Astrocyte of the hippocampus (primary cell): ENCODE data around the gene MMP21.

Experiments
- DNase-seq: peaks from one replicate; pipeline ENCODE4 v3.0.0; 2011; ENCODE audit warnings: low read depth, low spot score

Gene MMP21

DNA sequence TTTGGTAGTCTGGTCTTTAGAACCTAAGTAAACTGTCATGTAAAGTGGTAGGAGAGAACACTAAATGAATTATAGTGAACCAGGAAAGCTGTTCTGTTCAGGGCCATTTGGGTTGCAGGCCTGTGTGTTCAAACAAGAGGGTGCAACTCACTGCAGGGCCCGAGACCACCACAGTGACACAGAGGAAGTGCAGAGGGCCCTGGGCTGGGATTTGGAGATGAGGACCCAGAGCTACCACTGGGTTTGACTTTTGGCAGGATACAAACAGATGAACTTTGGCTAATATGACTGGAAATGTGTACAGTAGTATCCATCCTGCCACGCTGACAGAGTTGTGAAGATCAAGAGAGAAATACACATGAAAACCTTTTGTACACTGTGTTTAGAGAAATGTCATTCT lies 9.8 kb downstream of the MMP21 start:
- DNase-seq: no peak

DNA sequence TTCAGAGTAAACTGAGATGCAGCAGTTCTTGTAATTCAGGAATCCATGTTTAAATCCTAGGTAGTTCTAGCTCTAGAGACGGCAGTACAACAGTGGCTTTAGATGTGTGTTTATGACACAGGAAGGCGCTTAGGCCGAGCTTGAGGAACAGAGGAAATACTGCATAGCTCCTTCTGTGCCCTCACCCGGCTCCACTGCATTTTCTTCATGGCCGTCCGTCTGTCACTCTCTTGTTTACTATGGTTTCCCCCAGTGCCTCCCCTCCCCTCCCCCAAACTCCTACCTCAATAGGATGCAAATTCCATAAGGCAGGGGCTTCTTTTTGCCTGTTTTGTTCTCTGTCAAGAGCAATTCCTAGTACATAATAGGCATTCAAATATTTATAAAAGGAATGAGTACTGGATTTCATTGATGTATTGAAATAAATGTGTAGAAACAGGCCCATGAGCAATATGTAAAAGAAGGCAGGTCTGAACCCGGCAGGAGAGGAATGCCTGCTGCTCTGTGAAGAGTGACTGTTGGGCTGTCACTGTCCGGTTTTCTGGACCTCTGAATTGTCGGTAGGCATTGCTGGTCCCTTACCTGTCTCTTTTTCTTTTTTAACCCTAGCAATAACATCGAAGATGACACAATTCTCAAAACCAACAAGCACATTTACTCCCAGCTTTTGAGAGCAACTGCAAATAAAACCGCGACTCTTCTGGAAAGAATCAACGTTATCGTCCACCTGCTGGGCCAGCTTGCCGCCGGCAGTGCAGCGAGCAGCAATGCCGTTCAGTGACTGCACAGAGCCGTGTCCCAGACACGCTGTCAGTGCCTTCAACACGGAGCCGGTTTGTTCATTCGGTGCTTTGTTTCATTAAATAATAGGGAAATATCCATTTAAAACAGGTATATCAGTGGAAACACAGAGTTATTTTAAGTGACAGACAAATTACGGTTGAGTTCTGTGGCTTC lies 12.7 kb downstream of the MMP21 start:
- no peak for DNase-seq

DNA sequence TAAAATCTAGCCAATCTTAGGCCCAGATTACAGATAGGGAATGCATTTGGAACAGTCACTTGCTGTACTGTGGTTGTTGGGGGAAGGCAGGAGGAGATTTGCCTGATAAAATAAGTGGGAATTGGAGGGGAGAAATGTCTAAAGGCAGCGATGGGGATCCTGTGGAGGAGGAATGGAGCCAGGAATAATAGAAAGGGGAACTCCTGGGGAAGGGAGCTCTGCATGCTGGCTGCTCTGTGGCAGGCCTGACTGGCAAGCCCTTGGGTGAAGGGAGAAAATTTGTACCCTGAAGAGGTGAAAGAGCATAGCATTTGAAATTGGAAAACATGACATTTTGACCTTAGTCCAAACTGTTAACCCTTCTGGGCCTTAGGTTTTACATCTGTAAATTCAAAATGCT lies 13.7 kb downstream of the MMP21 start:
- peak; percentile 63 for DNase-seq

DNA sequence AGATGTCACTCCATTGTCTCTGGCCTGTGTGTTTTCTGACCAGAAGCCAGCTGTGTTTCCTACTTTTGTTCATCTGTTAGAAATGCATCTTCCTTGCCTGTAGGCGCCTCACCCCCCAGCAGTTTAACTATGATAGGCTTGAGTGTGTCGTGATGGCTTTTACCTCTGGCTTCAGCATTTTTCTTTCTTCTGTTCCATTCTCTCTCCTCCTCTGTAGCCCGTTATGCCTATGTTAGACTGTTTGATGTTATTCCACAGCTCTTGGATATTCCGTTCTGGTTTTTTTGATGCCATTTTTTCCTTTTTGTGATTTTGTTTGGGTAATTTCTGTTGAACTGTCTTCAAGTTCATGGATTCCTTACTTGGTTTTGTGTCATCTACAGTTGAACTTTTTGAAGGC lies 17.9 kb downstream of the MMP21 start:
- DNase-seq: no peak

DNA sequence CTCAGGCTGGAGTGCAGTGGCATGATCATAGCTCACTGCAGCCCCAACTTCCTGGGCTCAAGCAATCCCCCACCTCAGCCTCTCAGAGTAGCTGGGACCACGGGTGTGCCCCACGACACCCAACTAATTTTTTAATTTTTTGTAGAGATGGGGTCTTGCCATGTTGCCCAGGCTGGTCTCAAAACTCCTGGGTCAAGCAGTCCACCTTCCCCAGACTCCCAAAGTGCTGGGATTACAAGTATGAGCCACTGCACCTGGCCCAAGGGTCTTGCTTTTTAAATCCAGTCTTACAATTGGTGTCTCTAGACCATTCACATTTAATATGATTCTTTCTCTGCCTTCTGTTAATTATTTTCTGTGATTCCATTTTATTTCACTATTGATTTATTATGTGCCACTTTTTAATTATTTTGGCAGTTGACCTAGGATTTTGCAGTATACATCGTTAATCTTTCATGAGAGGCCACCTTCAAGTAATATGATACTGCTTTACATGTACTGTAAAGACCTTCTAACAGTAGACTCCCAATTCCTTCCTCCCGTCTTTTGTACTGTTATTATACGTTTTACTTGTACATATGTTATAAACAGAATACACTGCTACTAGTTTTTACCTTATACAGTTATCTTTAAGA lies 18.7 kb downstream of the MMP21 start:
- no peak for DNase-seq

DNA sequence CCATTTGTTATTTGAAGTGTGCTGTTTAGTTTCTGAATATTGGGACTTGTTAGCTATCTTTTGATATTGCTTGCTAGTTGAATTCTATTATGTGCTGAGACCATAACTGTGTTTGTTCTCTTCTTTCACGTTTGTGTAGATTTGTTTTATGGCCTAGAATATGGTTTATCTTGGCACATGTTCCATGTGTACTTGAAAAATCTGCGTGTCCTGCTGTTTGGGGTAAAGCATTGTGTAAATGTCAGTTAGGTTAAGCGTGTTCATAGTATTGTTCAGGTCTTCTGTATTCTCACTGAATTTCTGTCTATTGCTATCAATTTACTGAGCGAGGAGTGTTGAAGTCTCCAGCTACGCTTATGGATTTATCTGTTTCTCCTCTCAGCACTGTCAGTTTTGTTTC lies 19.4 kb downstream of the MMP21 start:
- no peak for DNase-seq

DNA sequence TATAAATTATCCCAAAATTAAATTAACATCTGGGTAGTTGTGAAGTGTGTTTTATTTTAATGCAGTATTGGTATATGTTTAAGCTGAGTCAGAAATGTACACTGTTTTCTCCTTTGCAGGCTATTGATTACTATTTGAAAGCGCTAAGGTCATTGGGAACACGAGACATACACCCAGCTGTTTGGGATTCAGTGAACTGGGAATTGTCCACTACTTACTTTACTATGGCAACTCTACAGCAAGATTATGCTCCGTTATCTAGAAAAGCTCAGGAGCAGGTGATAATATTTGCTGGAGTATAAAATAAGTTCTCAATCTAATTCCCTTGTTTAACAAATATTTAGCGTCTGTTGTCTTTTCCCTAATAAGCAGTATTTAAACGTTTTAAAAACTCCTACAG lies 28.2 kb downstream of the MMP21 start:
- no peak for DNase-seq

DNA sequence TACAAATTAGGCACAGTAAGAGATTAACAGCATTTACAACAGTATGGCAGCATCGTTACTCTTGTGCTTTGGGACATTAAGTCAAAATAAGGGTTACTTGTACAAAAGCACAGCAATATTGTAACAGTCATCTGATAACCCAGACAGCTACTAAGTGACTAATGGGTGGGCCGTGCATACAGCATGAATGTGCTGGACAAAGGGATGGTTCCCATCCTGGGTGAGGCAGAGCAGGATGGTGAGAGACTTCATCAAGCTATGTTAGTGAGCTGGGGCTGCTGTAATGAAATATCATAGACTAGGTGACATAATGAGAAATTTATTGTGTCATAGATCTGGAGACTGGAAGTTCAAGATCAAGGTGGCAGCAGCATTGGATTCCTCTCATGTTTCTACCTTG lies 30.7 kb downstream of the MMP21 start:
- DNase-seq: no peak

DNA sequence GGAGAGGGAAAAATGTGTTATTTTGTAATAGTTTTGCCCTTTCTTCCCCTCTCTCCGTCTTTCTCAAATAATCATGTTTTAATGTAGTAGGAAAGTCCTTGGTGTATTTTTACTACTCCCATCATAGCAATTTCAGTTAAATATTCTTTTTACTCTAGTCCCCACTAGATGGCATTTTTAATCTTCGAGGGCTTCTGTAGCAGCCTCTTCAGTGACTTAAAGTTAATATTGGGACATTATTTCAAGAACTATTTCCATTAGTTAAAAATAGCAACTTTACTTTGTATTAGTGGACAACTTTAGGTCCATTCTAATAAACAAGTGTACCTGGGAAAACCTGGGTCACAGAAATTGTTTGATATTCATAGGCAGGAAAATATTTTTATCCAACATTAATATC lies 33.2 kb downstream of the MMP21 start:
- peak; percentile 14 for DNase-seq

DNA sequence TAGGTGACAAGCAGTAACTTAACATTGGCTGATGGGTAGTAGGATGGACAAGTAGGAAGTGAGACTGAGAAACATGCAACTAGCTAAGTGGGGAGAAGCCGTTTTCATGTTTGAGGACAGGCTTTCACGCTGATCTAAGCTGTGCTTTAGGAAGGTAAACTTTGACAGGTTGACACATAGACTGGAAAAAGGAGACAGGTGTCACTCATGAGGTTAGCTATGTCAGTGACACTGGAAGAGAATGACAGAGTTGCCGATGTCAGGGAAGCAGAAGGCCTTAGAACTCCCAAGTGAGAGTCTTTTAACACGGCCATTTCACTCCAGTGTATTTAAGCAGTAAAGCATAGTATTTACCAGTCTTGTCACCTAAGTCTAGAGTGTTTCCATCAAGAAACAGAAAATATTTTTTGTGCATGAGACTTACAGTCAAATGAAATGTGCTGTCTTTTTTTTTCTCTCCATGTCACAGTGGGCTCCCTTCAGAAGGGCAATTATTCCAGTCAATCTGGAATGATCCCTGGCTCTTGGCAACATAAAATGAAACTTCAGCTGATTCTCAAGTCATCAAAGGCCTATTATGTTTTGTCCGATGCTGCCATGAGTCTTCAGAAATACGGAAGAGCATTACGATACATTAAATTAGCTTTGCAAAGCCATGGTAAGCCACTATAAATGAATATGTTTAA lies 35.5 kb downstream of the MMP21 start:
- no peak for DNase-seq

DNA sequence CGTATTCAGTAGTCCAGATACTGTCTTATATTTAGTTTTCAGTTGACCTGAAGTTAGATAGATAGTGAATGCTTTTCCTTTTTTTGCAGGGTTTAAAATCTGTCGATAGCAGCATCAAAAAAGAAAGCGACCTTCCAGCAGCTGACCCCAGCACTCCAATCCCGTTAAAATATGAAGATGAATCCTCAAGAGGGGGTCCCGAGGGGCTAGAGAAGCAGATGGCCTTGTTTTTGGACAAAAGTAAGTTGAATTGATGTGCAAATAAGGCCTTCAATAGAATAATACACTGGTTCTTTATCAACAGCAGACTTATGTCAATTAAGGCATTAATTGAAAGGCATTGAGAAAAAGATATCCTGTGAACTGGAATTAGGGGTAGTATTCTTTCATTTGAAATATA lies 37.4 kb downstream of the MMP21 start:
- DNase-seq: no peak

DNA sequence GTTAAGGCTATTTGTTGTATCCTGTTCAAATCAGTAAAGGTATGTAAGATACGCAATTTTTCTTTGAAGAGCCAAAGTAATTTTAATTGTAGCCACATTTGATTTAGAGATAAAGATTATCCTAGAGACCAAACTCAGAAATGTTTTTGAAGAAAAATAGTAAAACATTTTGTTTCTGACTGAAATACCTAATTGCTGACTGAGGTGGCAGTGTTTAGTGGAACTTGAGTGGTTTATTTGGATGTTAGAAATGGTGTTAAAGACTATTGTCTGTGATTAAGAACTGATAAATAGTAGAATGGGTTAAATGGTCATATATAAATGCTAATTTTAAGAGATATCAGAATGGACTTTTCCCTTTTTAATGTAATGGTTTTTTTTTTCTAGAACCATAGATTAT lies 40.8 kb downstream of the MMP21 start:
- DNase-seq: no peak

DNA sequence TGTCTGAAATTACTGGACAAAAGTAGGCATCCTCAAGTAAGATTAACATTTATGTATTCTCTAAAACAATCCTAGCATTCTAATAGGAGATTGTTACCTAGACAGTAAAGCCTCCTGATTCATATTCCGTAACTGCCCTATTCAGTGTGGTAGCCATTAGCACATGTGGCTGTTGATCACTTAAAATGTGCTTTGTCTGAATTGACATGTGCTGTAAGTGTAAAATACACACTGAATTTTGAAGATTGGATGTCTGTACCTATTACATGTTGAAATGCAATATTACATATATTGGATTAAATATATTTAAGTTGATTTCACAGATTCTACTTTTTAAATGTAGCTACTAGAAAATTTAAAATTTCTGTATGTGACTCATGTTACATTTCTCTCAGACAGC lies 41.5 kb downstream of the MMP21 start:
- no peak for DNase-seq

DNA sequence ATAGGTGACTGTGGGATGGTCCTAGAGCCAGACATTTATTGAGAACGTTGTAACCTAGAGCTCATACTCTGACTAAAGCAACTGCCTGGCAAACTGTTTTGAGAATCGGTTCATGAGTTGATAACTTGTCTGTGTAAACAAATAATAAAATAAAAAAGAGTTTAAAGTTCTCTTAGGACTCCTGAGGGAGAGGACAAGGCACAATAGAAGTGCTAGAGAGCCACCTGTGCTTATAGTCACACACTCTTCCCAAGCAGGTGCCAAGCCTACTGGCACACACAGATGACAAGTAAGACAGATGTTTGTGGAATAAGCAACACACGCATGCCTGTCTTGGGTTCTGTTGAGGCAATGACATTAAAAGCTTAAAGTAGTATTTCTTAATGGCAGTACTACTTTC lies 48.2 kb downstream of the MMP21 start:
- no peak for DNase-seq

DNA sequence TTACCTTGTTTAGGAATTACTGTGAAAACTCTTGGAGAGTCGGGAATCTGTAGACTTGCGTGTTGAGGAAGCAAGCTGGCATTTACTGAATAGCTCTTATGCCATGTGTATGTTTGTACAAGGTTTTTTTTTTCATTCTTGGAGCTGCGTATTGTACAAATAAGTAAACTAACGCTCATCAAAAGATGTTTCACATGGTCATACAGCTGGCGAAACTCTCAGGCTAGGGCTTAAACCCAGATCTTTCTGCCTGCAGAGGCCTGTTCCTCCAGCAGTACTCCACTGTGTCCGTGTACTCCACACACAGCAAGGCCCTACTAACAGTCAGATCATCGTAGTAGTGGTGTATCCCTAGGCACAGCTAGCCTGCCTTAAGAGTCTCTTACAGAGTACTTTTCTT lies 48.7 kb downstream of the MMP21 start:
- DNase-seq: no peak

DNA sequence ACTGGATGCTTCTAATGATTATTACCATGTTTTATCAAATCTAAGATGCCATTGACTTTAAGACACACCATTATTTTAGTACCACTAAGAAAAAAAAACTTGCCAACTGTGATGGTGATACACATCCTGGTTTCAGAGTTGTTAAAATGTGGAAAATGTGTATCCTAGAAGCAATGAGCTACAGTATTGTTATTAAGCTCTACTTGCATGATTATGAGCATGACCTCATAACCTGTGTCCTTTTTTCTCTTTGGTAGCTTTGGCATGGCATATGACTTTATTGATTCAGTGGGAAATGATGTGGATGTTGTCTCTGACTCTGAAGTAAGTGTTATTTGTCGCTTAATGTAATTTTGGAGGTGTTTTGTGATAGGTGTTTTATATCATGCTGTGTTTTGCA lies 52.8 kb downstream of the MMP21 start:
- DNase-seq: no peak

DNA sequence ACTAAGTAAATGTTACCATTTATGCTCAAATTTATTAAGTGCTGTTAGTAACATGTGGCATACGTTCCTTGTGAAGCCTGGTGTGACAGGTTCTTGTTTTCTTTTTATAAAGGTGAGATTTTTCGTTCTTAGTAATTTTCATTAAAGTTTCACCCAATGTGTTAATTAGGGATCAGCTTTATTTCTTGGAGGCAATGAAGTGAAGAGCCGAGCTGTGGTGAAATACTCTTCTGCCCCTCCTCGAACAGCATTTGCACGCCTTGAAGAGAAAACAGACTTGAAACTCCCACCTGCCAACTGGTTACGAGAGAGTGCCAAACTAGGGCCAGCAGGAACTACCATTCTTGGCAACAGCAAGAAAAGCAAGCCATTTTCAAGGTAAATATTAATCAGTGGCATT lies 54.6 kb downstream of the MMP21 start:
- DNase-seq: no peak

DNA sequence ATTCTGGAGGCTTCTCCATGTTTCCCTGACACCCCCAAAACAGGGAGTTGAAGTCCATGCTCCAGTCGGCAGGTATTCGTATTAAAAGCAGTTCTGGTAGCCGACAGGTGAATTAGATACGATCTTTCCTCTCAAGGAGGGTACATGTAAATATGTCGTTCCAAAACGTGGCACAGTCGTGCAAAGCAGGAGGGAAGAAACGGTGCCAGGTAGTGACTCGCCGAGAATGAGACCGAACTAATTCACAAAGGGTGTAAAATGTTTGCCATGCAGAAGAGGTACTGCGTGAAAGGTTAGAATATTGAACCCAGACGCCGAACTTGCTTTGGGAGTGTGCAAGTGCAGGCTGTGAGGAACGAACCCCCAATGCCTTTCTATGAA lies 55.6 kb downstream of the MMP21 start:
- no peak for DNase-seq

DNA sequence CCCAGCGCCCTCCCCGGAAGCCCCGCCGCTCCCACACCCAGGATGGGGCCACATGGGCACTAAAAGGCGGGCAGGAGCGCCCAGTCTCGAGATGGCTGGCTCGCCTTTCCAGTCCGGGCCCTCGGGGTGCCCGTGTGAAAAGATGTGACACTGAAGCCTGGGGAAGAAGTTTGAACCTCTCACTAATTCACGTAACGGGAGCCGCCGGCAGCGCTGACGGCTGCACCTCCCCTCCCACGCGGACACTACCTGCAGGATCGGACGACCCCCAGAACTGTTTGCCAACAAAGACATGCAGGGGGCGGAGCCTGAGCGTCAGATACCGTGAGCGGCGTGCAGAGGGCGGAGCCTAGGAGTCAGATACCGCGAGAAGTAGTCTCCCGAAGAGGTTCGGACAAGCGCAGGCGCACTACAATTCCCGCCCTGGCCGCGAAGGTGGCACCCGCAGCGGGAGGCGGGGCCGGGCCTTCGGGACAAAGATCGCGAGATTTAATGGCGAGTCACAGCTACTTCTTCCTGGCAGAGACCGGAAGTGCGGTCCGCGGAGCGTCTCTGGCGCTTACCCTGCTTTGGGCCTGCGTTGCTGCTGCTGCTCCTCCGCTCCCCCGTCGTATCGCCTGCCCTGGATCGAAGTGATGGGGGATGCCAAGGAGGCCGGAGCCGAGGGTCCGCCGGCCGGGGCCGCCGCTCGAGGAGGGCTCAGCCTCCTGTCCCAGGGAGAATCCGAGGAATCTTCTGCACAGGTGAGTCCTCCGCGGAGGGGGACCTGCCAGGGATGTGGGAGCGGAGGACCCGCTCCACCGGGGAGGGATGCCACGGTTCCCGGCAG lies 56.2 kb downstream of the MMP21 start, which contains the start of gene EDRF1:
TSS of gene EDRF1 (plus strand) at position 537 of the 829 bp plus-strand sequence. CDS start at position 636, 99 bp downstream.
- DNase-seq: peak; percentile 100
